ENCODE data around the gene EIF5A2.

The EIF5A2 gene

DNA sequence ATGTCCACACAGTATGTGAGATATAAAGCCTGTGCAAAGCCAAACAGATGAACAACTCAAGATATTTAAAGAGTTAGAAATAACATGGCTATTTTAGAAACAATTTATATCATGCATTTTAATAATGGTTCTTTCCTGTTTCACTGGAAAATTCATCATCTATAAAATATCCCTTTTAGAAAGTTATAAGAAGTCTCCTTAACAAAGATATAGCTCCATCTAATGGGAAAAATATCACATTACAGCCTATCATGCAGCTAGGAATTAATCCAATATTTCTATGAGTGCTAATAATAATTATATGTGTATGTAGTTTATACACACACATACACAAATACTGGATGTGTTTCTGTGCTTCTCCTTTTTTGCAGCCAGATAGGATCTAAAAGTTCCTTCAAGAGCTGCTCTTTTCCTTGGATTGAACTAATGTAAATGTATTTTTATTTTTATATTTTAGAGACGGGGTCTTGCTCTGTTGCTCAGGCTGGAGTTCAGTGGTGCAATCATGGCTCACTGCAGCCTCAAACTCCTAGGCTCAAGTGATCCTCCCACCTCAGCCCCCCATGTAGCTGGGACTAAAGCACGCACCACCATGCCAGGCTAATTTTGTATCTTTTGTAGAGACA lies 60.0 kb downstream of the EIF5A2 start:
- no peak for DNase-seq

- DNase-seq: no peak
These were observed 64.1 kb downstream of the EIF5A2 start for GRCh38 chr3:170844377-170844776.

- DNase-seq: no peak
These were observed 68.1 kb downstream of the EIF5A2 start for GRCh38 chr3:170840291-170840859.

- no peak for DNase-seq
These were observed 68.8 kb downstream of the EIF5A2 start for GRCh38 chr3:170839518-170840100.

All from midbrain (tissue), 1 donor.